ENCODE measurements around the gene TEC. TPM values are rescaled to one million over a fixed set of nuclear protein-coding genes. Genes with fewer than 3 reads are reported as not detected.

Gene TEC
- total RNA-seq (2022; extraction: Qiagen RNA extraction) = 1.6 to 2.2 TPM (median 1.8 TPM) in 5 replicates

DNA sequence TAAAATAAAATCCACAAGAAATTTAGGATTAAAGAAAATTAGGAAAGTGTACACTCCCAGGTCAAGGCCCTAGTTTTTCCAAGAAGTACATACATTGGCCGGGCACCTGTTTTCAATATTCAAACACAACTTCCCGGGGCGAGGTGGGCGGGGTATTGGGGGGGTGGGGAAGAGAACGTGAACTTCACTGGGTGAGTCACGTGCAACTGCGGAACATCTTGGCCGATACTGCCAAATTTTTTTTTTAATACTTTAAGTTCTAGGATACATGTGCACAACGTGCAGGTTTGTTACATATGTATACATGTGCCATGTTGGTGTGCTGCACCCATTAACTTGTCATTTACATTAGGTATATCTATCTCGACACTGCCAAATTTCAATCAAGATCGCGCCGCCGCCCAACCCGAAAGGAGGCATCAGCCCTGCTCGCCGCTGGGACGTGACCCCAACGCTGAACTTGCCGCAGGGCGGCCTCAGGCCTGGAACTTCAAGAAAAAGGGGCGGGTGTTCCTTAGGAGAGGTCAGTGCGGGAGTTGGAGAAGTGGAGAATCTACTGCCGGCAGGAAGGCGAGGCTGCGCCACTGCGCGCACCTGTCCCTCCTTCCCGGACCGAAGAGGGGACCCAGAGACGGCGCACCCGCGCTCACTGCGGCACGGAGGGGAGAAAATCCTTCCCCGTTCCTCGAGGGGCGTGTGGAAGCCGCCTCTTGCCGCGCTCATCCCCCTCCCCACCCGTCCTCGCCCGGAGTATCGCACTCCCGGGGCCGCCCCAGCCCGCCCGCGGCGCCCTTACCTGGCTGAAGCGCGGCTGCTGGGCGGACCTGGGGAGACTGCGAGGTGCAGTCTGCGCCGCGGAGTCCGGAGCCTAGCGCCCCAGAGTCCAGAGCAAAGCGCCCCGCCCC is at the start of gene TEC:
Gene TEC (minus strand): TSS at position 883 of the 905 bp plus-strand sequence. CDS start 41,224 bp downstream, outside the sequence.

DNA sequence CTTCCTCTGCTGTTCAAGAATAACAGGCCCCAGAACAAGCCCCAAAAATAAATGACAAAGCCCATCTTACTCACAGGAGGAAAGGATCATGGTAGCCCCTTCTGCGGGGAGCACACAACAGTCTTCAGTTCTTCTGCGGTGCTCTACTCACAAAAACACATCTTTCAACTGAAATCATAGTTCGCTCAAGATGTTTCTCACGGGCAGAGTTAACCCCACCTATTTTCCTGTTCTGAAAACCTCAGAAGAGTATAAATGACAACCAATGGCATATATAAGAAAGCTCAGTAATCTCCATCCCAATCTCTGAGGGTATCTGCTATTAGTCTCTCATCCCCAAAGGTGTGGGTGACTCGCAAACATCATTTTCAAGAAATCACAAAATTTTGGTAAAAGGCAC is 135.6 kb downstream of the TEC start, which contains the start of gene TXK:
Gene TXK (minus strand): TSS at position 170 of the 400 bp plus-strand sequence. CDS start 80 bp downstream, at position 90.

Other genes starting within 250 kb of the TEC start
- gene TXK, start 135.6 kb downstream of the TEC start, total RNA-seq (2022; extraction: Qiagen RNA extraction) = 0.07 to 0.35 TPM (median 0.15 TPM) in 5 replicates
- gene SLAIN2, start 71.7 kb upstream of the TEC start, total RNA-seq (2022; extraction: Qiagen RNA extraction) = 15.8 to 19.4 TPM (median 18.2 TPM) in 5 replicates
- 4.7 to 8.0 TPM (median 7.8 TPM) in 5 replicates for gene SLC10A4, start 213.5 kb upstream of the TEC start, total RNA-seq (2022; extraction: Qiagen RNA extraction)
- 0.06 to 0.08 TPM (median 0.06 TPM) in 3 of 5 replicates, not detected in the others for gene ZAR1, start 220.4 kb upstream of the TEC start, total RNA-seq (2022; extraction: Qiagen RNA extraction)